MM.1S (cell line): ENCODE results near the gene PLS1.

Experiments used
- EZH2phosphoT487 ChIP-seq: fragments of 300-600 bp; sonication (generic); IDR thresholded peaks from 2 replicates; pipeline ENCODE4 v1.6.1; 2018; ENCODE audit warnings: antibody characterized with exemption, low read length
- TF ChIP-seq, protein P1 (sequence below): fragments of 300-600 bp; sonication (generic); IDR thresholded peaks from 2 replicates; pipeline ENCODE4 v1.5.1; 2016; ENCODE audit warnings: antibody characterized with exemption, low read length, mixed read lengths

DNA sequence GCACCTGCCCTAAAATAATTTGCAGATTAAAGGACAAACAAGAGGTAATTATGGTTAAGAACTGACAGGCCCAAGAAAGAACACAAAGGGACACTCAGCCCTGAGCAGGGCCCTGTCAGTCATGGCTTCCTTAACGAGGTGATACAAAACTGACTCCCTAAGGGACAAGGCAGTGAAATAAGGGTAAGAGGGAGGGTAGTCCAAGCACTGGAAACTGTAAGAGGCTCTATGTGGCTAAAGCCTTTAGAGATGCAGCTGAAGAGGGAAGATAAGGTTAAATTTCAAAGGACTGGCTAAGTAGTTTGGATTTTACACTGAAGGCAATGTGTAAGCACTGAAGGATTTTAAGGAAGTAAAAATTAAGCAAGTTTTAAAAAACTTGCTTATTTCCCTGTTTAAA lies 21.5 kb upstream of the PLS1 start:
- TF ChIP-seq, protein P1, sequence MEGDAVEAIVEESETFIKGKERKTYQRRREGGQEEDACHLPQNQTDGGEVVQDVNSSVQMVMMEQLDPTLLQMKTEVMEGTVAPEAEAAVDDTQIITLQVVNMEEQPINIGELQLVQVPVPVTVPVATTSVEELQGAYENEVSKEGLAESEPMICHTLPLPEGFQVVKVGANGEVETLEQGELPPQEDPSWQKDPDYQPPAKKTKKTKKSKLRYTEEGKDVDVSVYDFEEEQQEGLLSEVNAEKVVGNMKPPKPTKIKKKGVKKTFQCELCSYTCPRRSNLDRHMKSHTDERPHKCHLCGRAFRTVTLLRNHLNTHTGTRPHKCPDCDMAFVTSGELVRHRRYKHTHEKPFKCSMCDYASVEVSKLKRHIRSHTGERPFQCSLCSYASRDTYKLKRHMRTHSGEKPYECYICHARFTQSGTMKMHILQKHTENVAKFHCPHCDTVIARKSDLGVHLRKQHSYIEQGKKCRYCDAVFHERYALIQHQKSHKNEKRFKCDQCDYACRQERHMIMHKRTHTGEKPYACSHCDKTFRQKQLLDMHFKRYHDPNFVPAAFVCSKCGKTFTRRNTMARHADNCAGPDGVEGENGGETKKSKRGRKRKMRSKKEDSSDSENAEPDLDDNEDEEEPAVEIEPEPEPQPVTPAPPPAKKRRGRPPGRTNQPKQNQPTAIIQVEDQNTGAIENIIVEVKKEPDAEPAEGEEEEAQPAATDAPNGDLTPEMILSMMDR: no peak
- TF ChIP-seq EZH2phosphoT487: no peak
